Fibroblast of skin of left quadriceps (primary cell): ENCODE measurements around the gene LCE3B.
"Not testable (repeated sequence)": the region's sequence is repeated elsewhere in the genome, so short reads cannot be mapped to it uniquely, and the experiment has no call there.

Source experiments
- DNase-seq, 2 experiments: peaks; one replicate each; pipeline ENCODE4 v3.0.0-alpha.2; 2013; ENCODE audit warnings: low read depth in 2 of 2

Gene LCE3B, protein sequence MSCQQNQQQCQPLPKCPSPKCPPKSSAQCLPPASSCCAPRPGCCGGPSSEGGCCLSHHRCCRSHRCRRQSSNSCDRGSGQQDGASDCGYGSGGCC

DNA sequence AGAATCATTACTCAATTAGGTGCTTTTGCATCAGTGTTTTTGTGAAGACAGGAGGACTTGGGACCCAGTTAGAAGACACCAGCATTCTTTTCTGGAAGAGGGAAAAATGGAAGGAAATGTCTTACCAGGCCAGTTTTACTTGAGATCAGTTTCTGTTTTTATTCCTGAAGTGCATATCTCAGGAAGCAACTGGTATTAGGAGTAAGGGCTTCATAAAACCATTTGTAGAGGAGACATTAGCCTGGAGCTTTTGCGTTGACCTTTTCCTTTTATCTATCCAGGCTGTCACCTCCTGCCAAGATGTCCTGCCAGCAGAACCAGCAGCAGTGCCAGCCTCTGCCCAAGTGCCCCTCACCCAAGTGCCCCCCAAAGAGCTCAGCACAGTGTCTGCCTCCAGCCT is at the start of gene LCE3B:
Gene LCE3B, plus strand, starts transcription at position 301 of the 400 bp plus-strand sequence. Its CDS starts 0 bp downstream, at position 301.
- DNase-seq = no peak

DNA sequence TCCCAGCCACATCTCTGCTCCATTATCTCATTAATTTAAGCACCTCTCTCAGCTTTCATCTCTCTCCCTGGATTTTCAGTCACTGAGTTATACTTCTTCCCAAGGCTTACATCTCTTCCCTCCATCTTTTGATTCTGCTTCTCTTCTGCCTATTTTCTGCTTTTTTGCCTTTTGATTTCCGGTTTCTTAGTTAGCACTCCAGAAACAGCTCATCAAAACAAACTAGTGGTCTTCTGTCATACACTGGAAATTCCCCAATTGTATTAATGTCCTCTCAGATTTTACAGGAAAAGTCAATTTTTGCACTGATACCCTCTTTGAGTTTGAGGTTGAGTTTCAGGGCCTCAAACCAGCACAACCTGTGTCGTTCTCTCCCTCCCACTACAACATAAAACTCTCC is 48.5 kb upstream of the LCE3B start:
- DNase-seq = no peak

DNA sequence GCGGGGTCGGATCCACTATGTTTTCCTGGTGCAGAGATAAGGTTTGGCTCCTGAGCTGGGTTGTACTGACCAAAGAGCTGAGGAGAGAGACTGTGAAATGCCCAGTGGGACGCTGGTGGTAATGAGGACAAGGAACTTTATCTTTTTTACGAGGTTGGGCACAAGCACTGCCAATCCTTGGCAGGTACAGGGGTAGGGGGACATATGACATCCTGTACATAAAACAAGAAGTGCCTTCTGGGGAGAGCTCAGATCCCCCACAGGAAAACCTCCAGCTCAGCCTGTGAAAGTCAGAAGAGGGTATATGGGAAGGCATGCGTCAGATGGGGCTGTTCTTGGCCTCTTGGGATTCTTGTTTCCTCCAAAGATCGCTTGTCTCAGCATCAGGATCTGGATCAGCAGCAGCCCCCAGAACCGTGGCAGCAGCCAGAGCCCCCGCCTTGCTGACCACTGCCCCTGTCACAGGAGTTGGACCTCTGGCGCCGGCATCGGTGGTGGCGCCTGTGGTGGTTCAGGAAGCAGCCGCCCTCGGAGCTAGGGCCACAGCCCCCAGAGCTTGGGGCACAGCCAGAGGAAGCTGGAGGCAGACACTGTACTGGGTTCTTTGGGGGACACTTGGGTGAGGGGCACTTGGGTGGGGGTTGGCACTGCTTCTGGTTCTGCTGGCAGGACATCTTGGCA is 47.9 kb upstream of the LCE3B start:
- DNase-seq = no peak

DNA sequence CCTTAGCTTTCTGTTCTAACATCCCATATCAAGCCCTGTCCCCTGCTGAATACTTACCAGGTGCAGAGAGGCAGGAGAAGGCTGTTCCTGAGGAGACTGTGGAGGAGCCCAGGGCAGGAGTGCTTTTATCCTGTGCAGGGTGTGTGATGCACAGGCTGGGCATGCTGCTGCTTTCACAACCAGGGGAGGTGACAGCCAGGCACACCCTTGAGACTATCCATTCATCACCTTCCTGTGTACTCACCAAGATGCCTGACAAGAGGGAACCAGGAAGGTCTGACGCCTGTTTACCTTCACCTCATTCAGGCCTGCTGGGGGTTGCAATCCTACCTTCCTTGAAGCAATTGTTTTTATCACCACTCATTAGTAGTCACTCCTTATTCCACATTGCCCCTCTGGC is 46.9 kb upstream of the LCE3B start, which contains the start of gene LCE3E:
Gene LCE3E, minus strand, starts transcription at position 100 of the 400 bp plus-strand sequence. CDS start 572 bp downstream, outside the sequence.
- DNase-seq = no peak

DNA sequence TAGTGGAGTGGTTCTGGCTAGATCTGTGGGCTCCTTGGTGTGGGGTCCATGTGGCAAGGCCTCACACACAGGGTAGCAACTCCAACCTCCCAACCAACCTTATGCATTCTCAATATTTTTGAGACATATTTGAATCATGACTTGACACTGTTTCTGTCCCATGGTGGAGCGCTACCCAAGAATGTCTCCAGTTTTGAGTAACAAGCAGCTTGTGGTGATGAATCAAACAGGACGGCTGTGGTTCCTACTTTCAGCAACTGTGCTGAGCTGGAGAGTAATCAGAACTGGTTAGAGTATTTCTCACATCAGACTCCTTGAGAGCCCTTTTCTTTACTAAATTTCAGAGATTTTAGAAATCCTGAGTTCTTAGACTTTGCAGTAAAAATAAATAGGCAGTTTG is 36.4 kb upstream of the LCE3B start:
- DNase-seq = no peak

DNA sequence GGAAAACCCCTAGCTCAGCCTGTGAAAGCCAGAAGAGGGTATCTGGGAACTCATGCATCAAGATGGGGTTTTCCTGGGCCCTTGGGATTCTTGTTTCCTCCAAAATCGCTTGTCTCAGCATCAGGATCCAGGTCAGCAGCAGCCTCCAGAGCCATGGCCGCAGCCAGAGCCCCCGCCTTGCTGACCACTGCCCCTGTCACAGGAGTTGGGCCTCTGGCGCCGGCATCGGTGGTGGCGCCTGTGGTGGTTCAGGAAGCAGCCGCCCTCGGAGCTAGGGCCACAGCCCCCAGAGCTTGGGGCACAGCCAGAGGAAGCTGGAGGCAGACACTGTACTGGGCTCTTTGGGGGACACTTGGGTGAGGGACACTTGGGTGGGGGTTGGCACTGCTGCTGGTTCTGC is 34.1 kb upstream of the LCE3B start:
- DNase-seq = not testable (repeated sequence)

GRCh38 chr1:152580433-152580832 is 33.2 kb upstream of the LCE3B start, which contains the start of gene LCE3D:
LCE3D (minus strand) TSS chr1:152580516; CDS start chr1:152579936, 580 bp downstream.
- DNase-seq = no peak

DNA sequence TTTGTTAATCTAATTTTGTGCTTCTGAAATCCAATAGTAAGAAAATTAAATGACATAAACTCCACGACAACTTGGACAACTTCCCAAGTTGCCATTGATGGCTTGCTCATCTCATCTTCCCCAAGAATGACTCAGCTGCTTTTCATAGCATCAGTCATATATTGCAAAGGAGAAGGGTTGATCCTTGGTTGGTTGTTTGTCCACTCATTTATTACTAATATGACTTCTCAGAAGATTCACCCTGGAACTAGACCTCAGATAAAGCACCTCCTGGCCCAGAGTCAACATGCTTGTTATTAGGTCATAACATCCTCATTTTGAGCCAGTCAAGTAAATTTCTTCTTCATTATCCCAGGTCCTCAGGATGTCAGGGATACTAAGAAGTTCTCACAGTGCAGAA is 31.0 kb upstream of the LCE3B start:
- DNase-seq = no peak

DNA sequence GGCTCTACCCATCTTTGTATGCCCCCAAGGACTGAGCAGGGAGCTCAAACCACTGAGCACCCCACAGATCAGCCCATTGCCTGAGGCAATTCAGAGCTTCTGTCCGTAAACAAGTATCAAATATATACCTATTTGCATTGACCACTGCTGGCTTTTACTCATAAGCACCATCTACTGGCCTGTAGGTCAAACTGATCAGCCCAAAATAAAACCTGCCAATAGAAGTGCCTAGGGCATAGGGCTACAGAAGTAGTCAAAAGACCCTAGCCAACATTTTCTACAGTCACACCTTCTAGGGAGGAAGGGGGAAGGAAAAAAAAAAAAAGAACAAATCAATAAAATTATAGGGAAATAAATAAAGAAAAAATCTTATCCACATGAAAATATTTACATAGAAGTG is 28.0 kb upstream of the LCE3B start:
- no peak for DNase-seq

DNA sequence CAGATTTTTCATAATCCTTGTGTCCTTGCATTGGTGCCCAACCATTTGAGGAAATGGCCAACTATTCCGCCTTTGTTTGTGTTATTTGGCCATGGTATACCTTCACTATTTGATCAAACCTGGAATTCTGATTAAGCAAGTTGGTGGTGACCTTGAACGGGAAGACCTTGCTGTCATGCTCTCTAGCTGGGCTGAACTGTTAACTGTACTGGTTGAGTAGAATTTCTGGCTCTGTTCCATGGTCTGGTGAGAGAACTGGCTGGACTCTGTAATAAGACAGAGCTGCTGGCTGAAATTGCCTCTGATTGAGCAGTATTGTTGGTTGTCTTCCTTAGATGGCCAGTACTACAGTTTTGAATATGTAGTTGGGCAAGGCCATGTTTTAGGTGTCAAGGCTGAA is 16.6 kb upstream of the LCE3B start:
- no peak for DNase-seq

GRCh38 chr1:152599934-152600333 is 13.7 kb upstream of the LCE3B start, which contains the start of gene LCE3C:
LCE3C (plus strand) TSS chr1:152600234; CDS start chr1:152600732, 498 bp downstream.
- DNase-seq = no peak

- no peak for DNase-seq
Measured at GRCh38 chr1:152621993-152622392, 8.4 kb downstream of the LCE3B start.

GRCh38 chr1:152622803-152623202 is 9.2 kb downstream of the LCE3B start, which contains the start of gene LCE3A:
LCE3A (minus strand) TSS chr1:152623103; CDS start chr1:152623103, 0 bp downstream.
- no peak for DNase-seq

DNA sequence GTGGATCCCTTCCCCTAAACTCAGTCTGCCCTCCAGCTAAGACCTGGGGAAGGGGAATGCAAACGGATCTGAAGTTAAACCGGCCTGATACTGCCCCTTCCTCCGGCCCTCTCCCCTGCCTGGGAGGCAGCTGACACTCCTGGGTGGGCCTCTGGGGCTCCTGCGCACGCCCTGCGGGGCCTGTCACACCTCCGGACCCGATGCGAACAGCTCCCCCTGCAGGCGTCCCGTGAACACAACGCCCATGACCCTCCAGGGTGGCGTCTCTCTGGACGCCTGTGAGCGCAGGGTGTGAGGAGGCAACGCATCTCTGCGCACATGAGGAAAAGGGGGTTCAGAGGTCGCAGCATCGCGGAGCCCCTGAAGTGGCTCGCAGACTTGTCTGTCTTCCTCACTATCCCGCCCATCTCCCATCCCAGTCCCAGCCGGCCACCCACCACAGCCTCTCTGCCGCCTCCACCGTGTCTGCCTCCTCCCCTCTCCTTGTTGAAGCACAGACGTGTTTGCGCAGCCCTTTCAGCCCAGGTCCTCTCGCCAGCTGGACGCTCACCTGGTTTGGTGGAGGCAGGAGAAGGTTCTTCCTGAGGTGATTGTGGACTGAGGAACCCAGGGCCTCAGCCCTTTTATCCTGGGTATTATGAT is 9.7 kb downstream of the LCE3B start:
- no peak for DNase-seq

GRCh38 chr1:152626744-152627143 is 13.1 kb downstream of the LCE3B start:
- no peak for DNase-seq

GRCh38 chr1:152630596-152630995 is 17.0 kb downstream of the LCE3B start:
- DNase-seq = no peak

GRCh38 chr1:152640351-152640750 is 26.7 kb downstream of the LCE3B start:
- no peak for DNase-seq

DNA sequence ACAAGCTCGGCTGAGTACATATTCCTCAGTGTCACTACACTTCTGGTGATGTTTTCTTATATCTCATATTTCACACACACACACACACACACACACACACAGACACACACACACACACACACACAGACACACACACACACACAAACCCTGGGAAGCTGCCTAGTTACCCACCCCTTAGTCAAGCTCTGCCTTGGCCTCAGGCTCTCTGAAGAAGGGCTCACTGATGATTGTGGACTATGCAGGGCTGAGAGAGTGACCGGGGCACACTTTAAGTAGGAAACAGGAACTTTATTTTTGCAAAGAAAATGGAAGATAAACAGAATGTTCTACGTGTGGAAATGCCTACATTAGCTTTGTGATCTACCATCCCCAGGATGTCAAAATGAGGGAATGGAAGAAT is 30.3 kb downstream of the LCE3B start:
- DNase-seq = no peak

GRCh38 chr1:152645146-152645545 is 31.5 kb downstream of the LCE3B start:
- no peak for DNase-seq

DNA sequence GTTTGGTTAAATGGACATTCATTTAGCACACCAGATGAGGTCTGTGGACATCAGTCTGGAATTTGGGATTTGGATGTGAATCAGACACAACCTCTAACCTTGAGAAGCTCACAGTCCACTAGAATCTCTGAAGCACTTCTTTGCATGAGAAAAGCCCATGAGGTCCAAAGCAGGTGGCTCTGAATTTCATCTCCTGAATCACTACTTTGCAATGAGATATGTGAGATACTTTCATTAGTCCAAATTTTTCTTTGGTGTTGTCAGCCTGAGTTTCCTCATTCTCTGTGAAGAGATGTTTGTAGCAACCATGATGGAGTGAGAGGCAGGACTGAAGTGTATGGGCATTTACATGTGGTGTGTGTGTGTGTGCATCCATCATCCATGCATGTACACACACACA is 33.0 kb downstream of the LCE3B start:
- no peak for DNase-seq

- peak; percentile 10 to 22 for DNase-seq
Measured at GRCh38 chr1:152654110-152654509, 40.5 kb downstream of the LCE3B start.

GRCh38 chr1:152656459-152656858 is 42.8 kb downstream of the LCE3B start:
- no peak for DNase-seq

DNA sequence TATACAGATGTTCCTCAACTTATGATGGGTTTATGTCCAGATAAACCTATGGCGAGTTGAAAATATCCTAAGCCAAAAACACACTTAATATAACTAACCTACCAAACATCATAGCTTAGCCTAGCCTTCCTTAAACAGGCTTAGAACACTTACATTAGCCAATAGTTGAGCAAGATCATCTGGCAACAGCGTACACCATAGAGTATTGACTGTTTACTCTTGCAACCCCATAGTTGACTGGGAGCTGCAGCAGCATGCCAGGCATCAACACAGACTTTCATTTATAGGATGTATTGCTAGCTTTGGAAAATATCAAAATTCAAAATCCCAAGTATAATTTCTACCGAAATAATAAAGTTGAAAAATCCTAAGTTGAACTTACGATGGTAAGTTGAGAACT is 44.1 kb downstream of the LCE3B start:
- no peak for DNase-seq
